HepG2 (cell line): ENCODE measurements around the gene AP3D1. TPM values are rescaled to one million over a fixed set of nuclear protein-coding genes. Genes with fewer than 3 reads are reported as not detected.
A peak's percentile ranks its signal among the peaks of the same experiment; 100 is the strongest.

Experiments used
- ARNTL ChIP-seq: sonication (generic); formaldehyde crosslinking; IDR thresholded peaks from 2 replicates; pipeline ENCODE4 v1.4.0; 2020; ENCODE audit warnings: mild to moderate bottlenecking, missing genetic modification reagents
- ATF7 ChIP-seq, 2 experiments: fragments of 450-650 bp in 1 of 2; sonication (generic) in 1 of 2; formaldehyde crosslinking in 1 of 2; IDR thresholded peaks; 2 replicates each; pipeline versions ENCODE4 v1.4.0 to v1.6.1; 2016 to 2020; ENCODE audit warnings: antibody characterized with exemption in 1 of 2, mild to moderate bottlenecking in 1 of 2, missing genetic modification reagents in 1 of 2
- BHLHE40 ChIP-seq: IDR thresholded peaks from 2 replicates; pipeline ENCODE4 v1.6.1; 2011; ENCODE audit warnings: low read length, improper control_type of control experiment
- DMAP1 ChIP-seq: IDR thresholded peaks from 2 replicates; pipeline ENCODE4 v1.6.1; 2016
- GTF3A ChIP-seq: sonication (generic); formaldehyde crosslinking; conservative IDR thresholded peaks from 2 replicates; pipeline ENCODE4 v1.4.0; 2020; ENCODE audit warnings: mild to moderate bottlenecking, missing genetic modification reagents
- HDAC1 ChIP-seq: sonication (generic); formaldehyde crosslinking; IDR thresholded peaks from 2 replicates; pipeline ENCODE4 v1.5.1; 2020; ENCODE audit warnings: mild to moderate bottlenecking, missing genetic modification reagents
- HOXD1 ChIP-seq: sonication (generic); formaldehyde crosslinking; IDR thresholded peaks from 2 replicates; pipeline ENCODE4 v1.5.0; 2020; ENCODE audit warnings: missing genetic modification reagents
- JUNB ChIP-seq: sonication (generic); formaldehyde crosslinking; IDR thresholded peaks from 2 replicates; pipeline ENCODE4 v1.8.0; 2022; ENCODE audit warnings: missing genetic modification reagents, mild to moderate bottlenecking, borderline replicate concordance
- MED8 ChIP-seq: sonication (generic); formaldehyde crosslinking; IDR thresholded peaks from 2 replicates; pipeline ENCODE4 v1.8.1; 2023; ENCODE audit warnings: mild to moderate bottlenecking, missing genetic modification reagents; ENCODE audit not compliant: insufficient replicate concordance
- NCOA2 ChIP-seq: sonication (generic); formaldehyde crosslinking; IDR thresholded peaks from 2 replicates; pipeline ENCODE4 v1.8.0; 2022; ENCODE audit warnings: inconsistent platforms
- TBX2 ChIP-seq: sonication (generic); formaldehyde crosslinking; IDR thresholded peaks from 2 replicates; pipeline ENCODE4 v1.5.0; 2020; ENCODE audit warnings: missing genetic modification reagents, mild to moderate bottlenecking, borderline replicate concordance
- TEAD3 ChIP-seq: optimal IDR thresholded peaks from 2 replicates; pipeline ENCODE3; 2016; ENCODE audit warnings: borderline replicate concordance
- ZNF44 ChIP-seq: sonication (generic); formaldehyde crosslinking; IDR thresholded peaks from 2 replicates; pipeline ENCODE4 v1.5.1; 2020; ENCODE audit warnings: mild to moderate bottlenecking, missing genetic modification reagents
- ZNF460 ChIP-seq: sonication (generic); formaldehyde crosslinking; IDR thresholded peaks from 2 replicates; pipeline ENCODE4 v1.5.1; 2020; ENCODE audit warnings: missing genetic modification reagents, mild to moderate bottlenecking, borderline replicate concordance
- ZNF558 ChIP-seq: sonication (generic); formaldehyde crosslinking; IDR thresholded peaks from 2 replicates; pipeline ENCODE4 v1.9.0; 2022; ENCODE audit warnings: mild to moderate bottlenecking, missing genetic modification reagents, borderline replicate concordance
- ZNF614 ChIP-seq: IDR thresholded peaks from 2 replicates; pipeline ENCODE4 v1.6.1; 2018; ENCODE audit warnings: missing biosample characterization, missing genetic modification reagents, inconsistent platforms, borderline replicate concordance
- ZNF670 ChIP-seq: sonication (generic); formaldehyde crosslinking; IDR thresholded peaks from 2 replicates; pipeline ENCODE4 v1.8.0; 2022; ENCODE audit warnings: mild to moderate bottlenecking, missing genetic modification reagents, borderline replicate concordance
- polyA plus RNA-seq, 8 experiments: library from polyadenylated mRNA; depleted of rRNA in 3 of 8; stranded (reverse) in 7 of 8; unstranded in 1 of 8; fragments of >200 nt; fragmentation: Illumina TruSeq in 4 of 8; extraction: Trizol in 4 of 8; gene quantifications; 2 replicates each; pipeline versions ENCODE4 v1.2.1 to v1.2.3, GENCODE V29; 2011 to 2016; ENCODE audit warnings: low read depth in 4 of 8, missing spikeins in 1 of 8, mixed read lengths in 1 of 8; ENCODE audit not compliant: insufficient read depth in 1 of 8
- total RNA-seq, 5 experiments: library from RNA; depleted of rRNA; stranded (reverse); fragments of >200 nt; fragmentation: Illumina TruSeq; extraction: Trizol; gene quantifications; 2 replicates each; pipeline ENCODE4 v1.2.3, GENCODE V29; 2016; ENCODE audit warnings: low read depth in 1 of 5
- TF ChIP-seq, protein P1 (sequence below): sonication (generic); formaldehyde crosslinking; conservative IDR thresholded peaks from 2 replicates; pipeline ENCODE4 v1.4.0; 2020; ENCODE audit warnings: missing genetic modification reagents
- TF ChIP-seq, protein P2 (sequence below): sonication (generic); formaldehyde crosslinking; IDR thresholded peaks from 2 replicates; pipeline ENCODE4 v1.5.1; 2020; ENCODE audit warnings: mild to moderate bottlenecking, missing genetic modification reagents, moderate library complexity
- TF ChIP-seq, protein P3 (sequence below): sonication (generic); formaldehyde crosslinking; IDR thresholded peaks from 2 replicates; pipeline ENCODE4 v1.4.0; 2020; ENCODE audit warnings: missing genetic modification reagents
- TF ChIP-seq, protein P4 (sequence below): sonication (generic); formaldehyde crosslinking; IDR thresholded peaks from 2 replicates; pipeline ENCODE4 v1.4.0; 2020; ENCODE audit warnings: missing genetic modification reagents

AP3D1 gene
- total and polyA plus RNA-seq, 2 of the 13 experiments (the other 11 are each of a cell fraction or from before 2014, with no cell fraction given), result 68.0 to 82.6 TPM

DNA sequence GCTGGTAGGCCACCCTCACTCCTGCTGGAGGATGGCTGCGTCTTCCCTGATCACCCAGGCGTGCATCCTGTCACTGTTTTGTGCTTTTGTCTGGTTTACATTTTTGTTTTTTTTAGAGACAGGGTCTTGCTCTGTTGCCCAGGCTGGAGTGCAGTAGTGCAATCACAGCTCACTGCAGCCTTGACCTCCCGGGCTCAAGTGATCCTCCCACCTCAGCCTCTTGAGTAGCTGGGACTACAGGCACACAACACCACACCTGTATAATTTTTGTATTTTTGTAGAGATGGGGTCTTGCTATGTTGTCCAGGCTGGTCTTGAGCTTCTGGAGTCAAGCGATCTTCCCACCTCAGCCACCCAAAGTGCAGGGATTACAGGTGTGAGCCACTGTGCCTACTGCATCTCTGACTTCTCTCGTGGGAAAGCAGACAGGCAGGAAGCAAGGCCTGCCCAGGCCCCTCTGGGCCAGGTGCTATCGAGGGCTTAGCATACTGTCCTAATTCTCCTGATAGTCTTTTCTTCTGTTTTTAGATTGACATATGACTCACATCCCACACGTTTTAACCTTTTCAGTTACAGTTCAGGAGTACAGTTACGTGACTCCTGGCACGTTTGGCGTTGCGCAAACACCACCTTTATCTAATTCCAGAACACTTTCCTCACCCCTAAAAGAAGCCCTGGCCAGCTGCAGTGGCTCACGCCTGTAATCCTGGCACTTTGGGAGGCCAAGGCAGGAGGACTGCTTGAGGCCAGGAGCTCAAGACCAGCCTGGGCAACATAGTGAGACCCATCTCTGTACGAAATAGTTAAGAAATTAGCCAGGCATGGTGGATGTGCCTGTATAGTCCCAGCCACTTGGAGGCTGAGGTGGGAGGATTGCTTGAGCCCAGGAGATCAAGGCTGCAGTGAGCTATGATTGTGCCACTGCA lies 64.4 kb downstream of the AP3D1 start (continued):
- TF ChIP-seq, protein P1, sequence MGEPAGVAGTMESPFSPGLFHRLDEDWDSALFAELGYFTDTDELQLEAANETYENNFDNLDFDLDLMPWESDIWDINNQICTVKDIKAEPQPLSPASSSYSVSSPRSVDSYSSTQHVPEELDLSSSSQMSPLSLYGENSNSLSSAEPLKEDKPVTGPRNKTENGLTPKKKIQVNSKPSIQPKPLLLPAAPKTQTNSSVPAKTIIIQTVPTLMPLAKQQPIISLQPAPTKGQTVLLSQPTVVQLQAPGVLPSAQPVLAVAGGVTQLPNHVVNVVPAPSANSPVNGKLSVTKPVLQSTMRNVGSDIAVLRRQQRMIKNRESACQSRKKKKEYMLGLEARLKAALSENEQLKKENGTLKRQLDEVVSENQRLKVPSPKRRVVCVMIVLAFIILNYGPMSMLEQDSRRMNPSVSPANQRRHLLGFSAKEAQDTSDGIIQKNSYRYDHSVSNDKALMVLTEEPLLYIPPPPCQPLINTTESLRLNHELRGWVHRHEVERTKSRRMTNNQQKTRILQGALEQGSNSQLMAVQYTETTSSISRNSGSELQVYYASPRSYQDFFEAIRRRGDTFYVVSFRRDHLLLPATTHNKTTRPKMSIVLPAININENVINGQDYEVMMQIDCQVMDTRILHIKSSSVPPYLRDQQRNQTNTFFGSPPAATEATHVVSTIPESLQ (CRISPR knock-in tag), result 0 out of 2 replicates have a peak, but pooled peaks have one; percentile 51
- TF ChIP-seq MED8 (peak; percentile 75), TBX2 (CRISPR knock-in tag) (peak; percentile 96), DMAP1 (CRISPR knock-in tag) (peak; percentile 81), ZNF44 (peak; percentile 90), BHLHE40 (peak; percentile 99), NCOA2 (CRISPR knock-in tag) (peak; percentile 60), ZNF460 (CRISPR knock-in tag) (peak; percentile 58; the same call in 1 of the 2 replicates), HDAC1 (CRISPR knock-in tag) (peak; percentile 93), ZNF670 (CRISPR knock-in tag) (peak; percentile 96), ARNTL (CRISPR knock-in tag) (peak; percentile 90), GTF3A (CRISPR knock-in tag) (0 out of 2 replicates have a peak, but pooled peaks have one; percentile 35), ZNF614 (CRISPR knock-in tag) (peak; percentile 86; the same call in 1 of the 2 replicates), ZNF558 (CRISPR knock-in tag) (peak; percentile 69; the same call in 1 of the 2 replicates), HOXD1 (CRISPR knock-in tag) (peak; percentile 74; the same call in 1 of the 2 replicates), ATF7 (IDR thresholded peaks at IDR 0.05) (peak; percentile 29; the same call in 1 of the 2 replicates), ATF7 (CRISPR knock-in tag; IDR thresholded peaks at IDR 0.05) (peak; percentile 71), TEAD3 (CRISPR knock-in tag) (peak; percentile 73), JUNB (CRISPR knock-in tag) (peak; percentile 82)
- TF ChIP-seq, protein P2, sequence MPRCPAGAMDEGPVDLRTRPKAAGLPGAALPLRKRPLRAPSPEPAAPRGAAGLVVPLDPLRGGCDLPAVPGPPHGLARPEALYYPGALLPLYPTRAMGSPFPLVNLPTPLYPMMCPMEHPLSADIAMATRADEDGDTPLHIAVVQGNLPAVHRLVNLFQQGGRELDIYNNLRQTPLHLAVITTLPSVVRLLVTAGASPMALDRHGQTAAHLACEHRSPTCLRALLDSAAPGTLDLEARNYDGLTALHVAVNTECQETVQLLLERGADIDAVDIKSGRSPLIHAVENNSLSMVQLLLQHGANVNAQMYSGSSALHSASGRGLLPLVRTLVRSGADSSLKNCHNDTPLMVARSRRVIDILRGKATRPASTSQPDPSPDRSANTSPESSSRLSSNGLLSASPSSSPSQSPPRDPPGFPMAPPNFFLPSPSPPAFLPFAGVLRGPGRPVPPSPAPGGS, result peak; percentile 78; the same call in 1 of the 2 replicates
- TF ChIP-seq, protein P3, sequence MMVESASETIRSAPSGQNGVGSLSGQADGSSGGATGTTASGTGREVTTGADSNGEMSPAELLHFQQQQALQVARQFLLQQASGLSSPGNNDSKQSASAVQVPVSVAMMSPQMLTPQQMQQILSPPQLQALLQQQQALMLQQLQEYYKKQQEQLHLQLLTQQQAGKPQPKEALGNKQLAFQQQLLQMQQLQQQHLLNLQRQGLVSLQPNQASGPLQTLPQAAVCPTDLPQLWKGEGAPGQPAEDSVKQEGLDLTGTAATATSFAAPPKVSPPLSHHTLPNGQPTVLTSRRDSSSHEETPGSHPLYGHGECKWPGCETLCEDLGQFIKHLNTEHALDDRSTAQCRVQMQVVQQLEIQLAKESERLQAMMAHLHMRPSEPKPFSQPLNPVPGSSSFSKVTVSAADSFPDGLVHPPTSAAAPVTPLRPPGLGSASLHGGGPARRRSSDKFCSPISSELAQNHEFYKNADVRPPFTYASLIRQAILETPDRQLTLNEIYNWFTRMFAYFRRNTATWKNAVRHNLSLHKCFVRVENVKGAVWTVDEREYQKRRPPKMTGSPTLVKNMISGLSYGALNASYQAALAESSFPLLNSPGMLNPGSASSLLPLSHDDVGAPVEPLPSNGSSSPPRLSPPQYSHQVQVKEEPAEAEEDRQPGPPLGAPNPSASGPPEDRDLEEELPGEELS (CRISPR knock-in tag), result peak; percentile 69
- TF ChIP-seq, protein P4, sequence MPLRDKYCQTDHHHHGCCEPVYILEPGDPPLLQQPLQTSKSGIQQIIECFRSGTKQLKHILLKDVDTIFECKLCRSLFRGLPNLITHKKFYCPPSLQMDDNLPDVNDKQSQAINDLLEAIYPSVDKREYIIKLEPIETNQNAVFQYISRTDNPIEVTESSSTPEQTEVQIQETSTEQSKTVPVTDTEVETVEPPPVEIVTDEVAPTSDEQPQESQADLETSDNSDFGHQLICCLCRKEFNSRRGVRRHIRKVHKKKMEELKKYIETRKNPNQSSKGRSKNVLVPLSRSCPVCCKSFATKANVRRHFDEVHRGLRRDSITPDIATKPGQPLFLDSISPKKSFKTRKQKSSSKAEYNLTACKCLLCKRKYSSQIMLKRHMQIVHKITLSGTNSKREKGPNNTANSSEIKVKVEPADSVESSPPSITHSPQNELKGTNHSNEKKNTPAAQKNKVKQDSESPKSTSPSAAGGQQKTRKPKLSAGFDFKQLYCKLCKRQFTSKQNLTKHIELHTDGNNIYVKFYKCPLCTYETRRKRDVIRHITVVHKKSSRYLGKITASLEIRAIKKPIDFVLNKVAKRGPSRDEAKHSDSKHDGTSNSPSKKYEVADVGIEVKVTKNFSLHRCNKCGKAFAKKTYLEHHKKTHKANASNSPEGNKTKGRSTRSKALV (CRISPR knock-in tag), result peak; percentile 31; the same call in 1 of the 2 replicates
